Activated CD4-positive, alpha-beta T cell treated with anti-CD3 and anti-CD28 coated beads for 36 hours (primary cell): ENCODE results near the gene PPP1R8. TPM values are rescaled to one million over a fixed set of nuclear protein-coding genes. Genes with fewer than 3 reads are reported as not detected.

Source experiments
- ATAC-seq: fragments of 200-7000 bp; cut with Tn5 transposase; one replicate; pipeline ENCODE4 v1.10.0; 2021; ENCODE audit warnings: mild to moderate bottlenecking, moderate library complexity
- CTCF ChIA-PET: fragments of 350-600 bp; sonication (Branson Sonifier 250); formaldehyde crosslinking; loops from one replicate; lab custom pipeline; 2021; ENCODE audit warnings: antibody characterized with exemption; lab: Charles Lee
- POLR2A ChIA-PET: fragments of 350-600 bp; sonication (Branson Sonifier 250); formaldehyde crosslinking; loops from one replicate; lab custom pipeline; 2021; ENCODE audit warnings: antibody characterized with exemption, inconsistent platforms; lab: Charles Lee
- DNase-seq: peaks from one replicate; pipeline ENCODE4 v3.0.0-alpha.2; 2020
- H3K27ac Mint-ChIP-seq: one replicate; pipeline ENCODE4 v1.8.0; 2021; ENCODE audit warnings: mixed read lengths
- H3K27me3 Mint-ChIP-seq: one replicate; pipeline ENCODE4 v1.8.0; 2021; ENCODE audit warnings: mixed read lengths
- H3K36me3 Mint-ChIP-seq: one replicate; pipeline ENCODE4 v1.8.0; 2021; ENCODE audit warnings: low read depth, mixed read lengths
- H3K4me1 Mint-ChIP-seq: one replicate; pipeline ENCODE4 v1.8.0; 2021; ENCODE audit warnings: mixed read lengths
- H3K4me3 Mint-ChIP-seq: one replicate; pipeline ENCODE4 v1.8.0; 2021; ENCODE audit warnings: mild to moderate bottlenecking, moderate library complexity, mixed read lengths
- H3K9me3 Mint-ChIP-seq: one replicate; pipeline ENCODE4 v1.8.0; 2021; ENCODE audit warnings: low read depth, mixed read lengths
- intact Hi-C, 2 experiments: fragments of 100-400 bp; cut with DNase I in 1 of 2; cut with micrococcal nuclease in 1 of 2; formaldehyde crosslinking; loops; one replicate each; pipeline versions ENCODE4 v1.14.2 to v1.15.1; 2022 to 2024; cut with DNase I, micrococcal nuclease
- total RNA-seq, 2 experiments: library from RNA; stranded (reverse); gene quantifications; one replicate each; pipeline ENCODE4 v1.2.3, GENCODE V29; 2021

The PPP1R8 gene
- total RNA-seq, 2 experiments from 2014 or later, result 49.6 to 65.9 TPM

DNA sequence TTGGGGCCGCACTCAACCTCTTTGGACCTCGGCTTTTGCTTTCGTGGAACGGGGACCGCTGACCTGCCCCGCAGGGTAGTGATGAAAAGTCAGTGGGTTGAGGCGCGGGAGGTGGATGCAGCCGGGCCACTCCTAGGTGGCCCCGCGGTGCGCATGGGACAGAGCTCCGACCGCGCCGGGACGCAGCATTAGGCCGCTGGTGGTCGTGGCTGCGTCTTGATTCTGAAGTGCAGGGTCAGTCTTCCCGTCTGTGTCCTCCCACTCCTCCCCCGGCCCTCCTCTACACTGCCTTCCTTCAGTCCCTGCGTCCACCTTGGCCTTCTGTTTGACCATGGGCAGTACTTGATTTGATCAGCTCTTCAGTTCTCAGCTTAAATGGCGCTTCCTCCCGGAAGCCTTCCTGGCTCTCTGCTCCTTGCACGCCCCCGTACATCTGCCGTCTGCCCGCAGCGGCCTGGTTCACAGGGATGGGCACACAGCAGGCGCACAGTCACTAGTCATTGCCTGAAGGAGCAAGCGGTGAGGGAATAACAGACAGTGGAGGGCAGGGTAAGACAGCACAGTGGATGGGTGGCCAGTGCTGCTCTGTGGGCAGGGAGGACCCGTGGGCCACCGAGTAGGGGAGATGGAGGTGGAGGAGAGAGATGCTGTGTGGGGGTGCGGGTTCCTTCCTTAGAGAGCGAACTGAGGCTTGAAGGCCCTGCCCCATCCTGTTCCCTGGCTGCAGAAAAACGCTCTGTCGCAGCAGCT, 42.4 kb downstream of the PPP1R8 start:
- intact Hi-C loops, result loop anchor here in 1 of 2 experiments (1.0 kb wide), 6 partner anchors 43 to 360 kb away; partner anchors contain the start of genes DNAJC8, EYA3, FAM76A and PPP1R8
- POLR2A ChIA-PET, result no interaction called here

DNA sequence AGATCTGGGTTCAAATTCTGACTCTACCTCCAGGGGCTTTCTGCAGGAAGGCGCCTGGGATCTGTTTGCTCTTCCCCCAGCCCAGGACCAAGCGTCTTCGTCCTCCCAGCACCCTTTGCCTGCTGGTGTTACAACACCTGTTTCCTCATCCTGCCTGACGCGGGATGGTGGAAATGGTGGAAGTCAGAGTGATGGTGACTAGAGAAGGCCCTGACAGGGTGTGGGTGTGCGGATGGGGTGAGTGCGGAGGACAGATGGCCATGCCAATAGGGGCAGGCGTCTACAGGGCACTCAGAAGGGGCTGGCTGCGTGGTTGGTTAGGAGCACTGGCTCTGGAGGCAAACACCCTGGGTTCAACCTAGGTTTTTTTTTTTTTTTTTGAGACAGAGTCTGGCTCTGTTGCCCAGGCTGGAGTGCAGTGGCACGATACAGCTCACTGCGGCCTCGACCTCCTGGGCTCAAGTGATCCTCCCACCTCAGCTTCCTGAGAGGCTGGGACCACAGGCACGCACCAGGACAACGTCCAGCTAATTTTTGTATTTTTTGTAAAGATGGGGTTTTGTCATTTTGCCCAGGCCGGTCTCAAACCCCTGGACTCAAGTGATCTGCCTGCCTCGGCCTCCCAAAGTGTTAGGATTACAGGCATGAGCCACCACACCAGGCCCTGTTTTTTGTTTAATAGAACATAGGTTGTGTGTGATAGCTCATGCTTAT, 43.2 kb downstream of the PPP1R8 start:
- CTCF ChIA-PET, result interaction anchor here (0.6 kb wide), 1 partner anchor 217 kb away, joined by 3 read pairs; no protein-coding TSS in a partner anchor

More for the DNA sequence above, 42.4 kb downstream of the PPP1R8 start:
- CTCF ChIA-PET, result interaction anchor here (0.6 kb wide), 1 partner anchor 49 kb away, joined by 4 read pairs; no protein-coding TSS in a partner anchor
- ATAC-seq, result peak; percentile 34
- Mint-ChIP-seq H3K4me3 (peak overlapping the region; percentile 87), H3K27ac (peak overlapping the region; percentile 83), H3K36me3 (no peaks in the 10 kb centered on the region), H3K27me3 (no peaks in the 10 kb centered on the region), H3K4me1 (peaks cover 35% of the 10 kb centered on the region), H3K9me3 (no peaks in the 10 kb centered on the region)
- peak; percentile 66 for DNase-seq

DNA sequence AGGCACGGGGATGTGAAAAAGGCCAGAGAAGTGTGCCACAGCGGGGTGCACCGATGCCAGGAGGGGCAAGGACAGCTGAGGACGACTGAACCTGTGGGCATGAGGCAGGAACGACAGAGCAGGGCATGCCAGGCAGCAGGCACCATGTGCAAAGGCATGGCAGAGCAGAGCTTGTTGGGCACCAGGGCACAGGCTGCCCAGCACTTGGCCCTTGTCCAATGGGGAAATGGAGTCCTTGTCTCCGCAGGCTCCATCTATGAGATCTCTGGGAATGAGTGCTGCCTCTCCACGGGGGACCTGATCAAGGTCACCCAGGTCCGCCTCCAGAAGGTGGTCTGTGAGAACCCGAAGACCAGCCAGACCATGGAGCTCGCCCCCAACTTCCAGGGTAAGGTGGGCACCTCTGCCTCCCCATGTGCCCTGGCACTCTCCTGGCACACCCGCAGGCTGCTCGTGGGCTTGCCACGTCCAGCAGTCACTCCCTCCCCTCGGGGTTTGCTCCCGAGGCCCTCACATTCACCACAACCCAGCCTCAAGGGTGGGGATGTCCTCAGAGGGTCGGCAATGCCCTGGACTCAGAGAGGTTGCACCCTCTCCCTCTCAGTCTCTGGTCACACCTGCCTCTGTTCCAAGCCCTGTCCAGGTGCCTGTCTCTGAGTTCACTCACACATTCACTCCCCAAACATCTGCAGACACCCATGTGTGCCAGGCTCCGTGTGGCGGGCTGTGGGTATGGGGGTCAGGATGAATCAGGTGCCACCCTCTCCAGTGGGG, 45.9 kb downstream of the PPP1R8 start:
- POLR2A ChIA-PET, result no interaction called here
- no peak overlapping the region for H3K4me3 Mint-ChIP-seq
- no peak for DNase-seq
- ATAC-seq, result no peak
- peaks cover 1% of the 10 kb centered on the region for H3K36me3 Mint-ChIP-seq
- no peaks in the 10 kb centered on the region for H3K27me3 Mint-ChIP-seq
- no peaks in the 10 kb centered on the region for H3K9me3 Mint-ChIP-seq
- CTCF ChIA-PET, result interaction anchor here (1.1 to 1.9 kb wide), 2 partner anchors 19 to 44 kb away, joined by 4 to 5 read pairs; no protein-coding TSS in a partner anchor
- intact Hi-C loops, result no loop called here
- H3K4me1 Mint-ChIP-seq, result peaks cover 16% of the 10 kb centered on the region
- H3K27ac Mint-ChIP-seq, result no peak overlapping the region

More for the DNA sequence above, 43.2 kb downstream of the PPP1R8 start:
- DNase-seq (no peak), ATAC-seq (no peak)
- Mint-ChIP-seq H3K4me1 (peaks cover 28% of the 10 kb centered on the region), H3K36me3 (no peaks in the 10 kb centered on the region), H3K9me3 (no peaks in the 10 kb centered on the region), H3K27me3 (no peaks in the 10 kb centered on the region), H3K27ac (peak overlapping the region; percentile 30), H3K4me3 (peak overlapping the region; percentile 87)
- POLR2A ChIA-PET, result no interaction called here
- intact Hi-C loops, result no loop called here

DNA sequence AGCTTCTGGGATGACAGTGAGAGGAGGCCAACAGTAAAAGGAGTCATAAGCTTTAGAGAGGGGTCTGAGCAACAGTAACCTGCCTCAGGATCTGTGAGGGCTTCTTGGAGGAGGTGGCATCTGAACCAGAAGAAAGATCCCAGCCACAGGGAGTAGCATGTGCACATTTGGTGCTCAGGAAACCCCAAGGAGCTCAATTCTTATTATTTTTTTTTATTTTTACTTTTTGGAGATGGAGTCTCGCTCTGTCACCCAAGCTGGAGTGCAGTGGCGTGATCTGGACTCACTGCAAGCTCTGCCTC, 46.5 kb downstream of the PPP1R8 start:
- no peak overlapping the region for H3K27ac Mint-ChIP-seq

DNA sequence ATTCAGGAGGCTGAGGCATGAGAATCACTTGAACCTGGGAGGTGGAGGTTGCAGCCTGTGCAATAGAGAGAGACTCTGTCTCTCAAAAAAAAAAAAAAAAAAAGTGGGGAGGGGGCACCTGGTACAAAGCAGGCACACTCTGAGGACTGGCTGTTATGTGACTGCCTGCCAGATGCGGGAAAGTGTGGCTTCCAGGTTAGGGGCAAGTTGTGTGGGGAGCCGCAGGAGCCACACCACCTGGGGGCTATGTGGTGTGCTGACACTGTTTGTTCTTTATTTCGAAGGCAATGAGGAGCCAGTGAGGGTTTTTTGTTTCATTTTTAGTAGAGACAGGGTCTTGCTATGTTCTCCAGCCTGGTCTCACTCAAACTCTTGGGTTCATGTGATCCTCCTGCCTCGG, 47.5 kb downstream of the PPP1R8 start:
- ChIA-PET CTCF (interaction anchor here (0.7 kb wide), 1 partner anchor 186 kb away, joined by 3 read pairs; no protein-coding TSS in a partner anchor), POLR2A (no interaction called here)
- ATAC-seq (no peak), DNase-seq (no peak)
- Mint-ChIP-seq H3K9me3 (no peaks in the 10 kb centered on the region), H3K4me1 (peaks cover 14% of the 10 kb centered on the region), H3K36me3 (peaks cover 5% of the 10 kb centered on the region), H3K27ac (no peak overlapping the region), H3K4me3 (no peak overlapping the region), H3K27me3 (no peaks in the 10 kb centered on the region)
- intact Hi-C loops, result no loop called here

More for the DNA sequence above, 46.5 kb downstream of the PPP1R8 start:
- H3K4me1 Mint-ChIP-seq, result peaks cover 15% of the 10 kb centered on the region
- no peak overlapping the region for H3K4me3 Mint-ChIP-seq
- no peaks in the 10 kb centered on the region for H3K9me3 Mint-ChIP-seq
- POLR2A ChIA-PET, result interaction anchor here (0.6 kb wide), 1 partner anchor 266 kb away, joined by 3 read pairs; no protein-coding TSS in a partner anchor
- intact Hi-C loops, result no loop called here
- H3K36me3 Mint-ChIP-seq, result peaks cover 3% of the 10 kb centered on the region
- no peaks in the 10 kb centered on the region for H3K27me3 Mint-ChIP-seq
- CTCF ChIA-PET, result interaction anchor here (1.1 kb wide), 1 partner anchor 43 kb away, joined by 4 read pairs; no protein-coding TSS in a partner anchor
- no peak for ATAC-seq
- DNase-seq, result no peak

DNA sequence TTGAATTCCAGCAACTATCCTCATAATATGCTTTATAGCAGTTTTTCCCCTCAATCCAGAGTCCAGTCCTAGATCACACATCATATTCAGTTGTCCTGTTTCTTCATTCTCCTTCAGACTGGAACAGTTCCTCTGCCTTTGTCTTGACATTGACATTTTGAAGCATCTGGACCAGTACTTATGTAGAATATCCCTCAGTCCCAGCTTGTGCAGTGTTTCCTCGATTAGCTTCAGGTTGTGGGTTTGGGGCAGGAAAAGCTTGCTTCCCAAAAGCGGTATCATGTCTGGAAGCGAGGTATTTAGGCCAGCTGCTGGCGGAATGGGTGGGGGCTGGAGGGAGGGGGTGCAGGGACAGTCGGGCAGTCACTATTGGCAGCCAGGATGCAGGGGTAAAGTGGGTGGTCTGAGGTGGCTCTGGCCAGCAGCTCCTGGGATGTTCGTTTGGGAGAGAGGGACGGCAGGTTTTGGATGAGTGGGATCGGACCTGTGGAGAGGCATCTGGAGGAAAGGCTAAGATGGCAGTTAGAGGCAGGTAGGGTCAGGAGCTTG, 48.3 kb downstream of the PPP1R8 start:
- H3K27me3 Mint-ChIP-seq, result no peaks in the 10 kb centered on the region
- ATAC-seq (no peak), DNase-seq (no peak)
- H3K36me3 Mint-ChIP-seq, result peaks cover 7% of the 10 kb centered on the region
- intact Hi-C loops, result no loop called here
- no peaks in the 10 kb centered on the region for H3K9me3 Mint-ChIP-seq
- ChIA-PET CTCF (interaction anchor here (0.6 to 0.8 kb wide), 2 partner anchors 34 to 177 kb away, joined by 3 to 5 read pairs; no protein-coding TSS in a partner anchor), POLR2A (no interaction called here)
- peaks cover 6% of the 10 kb centered on the region for H3K4me1 Mint-ChIP-seq
- H3K4me3 Mint-ChIP-seq, result no peak overlapping the region
- H3K27ac Mint-ChIP-seq, result no peak overlapping the region

DNA sequence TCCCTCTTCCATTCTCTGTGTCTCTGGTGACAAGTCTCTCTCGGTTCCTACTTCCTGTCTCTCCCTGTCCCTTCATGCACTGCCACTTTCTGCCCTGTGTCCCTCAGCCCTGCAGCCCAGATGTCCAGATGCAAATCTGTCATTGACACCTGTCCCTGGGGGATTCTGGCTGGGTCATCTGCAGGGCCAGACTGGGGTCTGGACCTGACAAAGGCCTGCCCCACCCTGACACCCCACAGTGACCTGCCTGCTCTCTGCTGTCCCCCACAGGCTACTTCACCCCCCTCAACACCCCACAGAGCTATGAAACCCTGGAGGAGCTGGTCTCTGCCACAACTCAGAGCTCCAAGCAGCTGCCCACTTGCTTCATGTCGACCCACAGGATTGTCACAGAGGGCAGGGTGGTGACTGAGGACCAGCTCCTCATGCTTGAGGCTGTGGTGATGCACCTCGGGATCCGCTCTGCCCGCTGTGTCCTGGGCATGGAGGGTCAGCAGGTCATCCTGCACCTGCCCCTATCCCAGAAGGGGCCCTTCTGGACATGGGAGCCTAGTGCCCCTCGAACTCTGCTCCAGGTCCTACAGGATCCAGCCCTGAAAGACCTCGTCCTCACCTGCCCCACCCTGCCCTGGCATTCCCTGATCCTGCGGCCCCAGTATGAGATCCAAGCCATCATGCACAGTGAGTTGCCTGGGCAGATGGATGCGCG, 48.9 kb downstream of the PPP1R8 start:
- DNase-seq (no peak), ATAC-seq (no peak)
- ChIA-PET CTCF (interaction anchor here (0.6 to 0.8 kb wide), 2 partner anchors 33 to 177 kb away, joined by 3 to 5 read pairs; no protein-coding TSS in a partner anchor), POLR2A (no interaction called here)
- no peaks in the 10 kb centered on the region for H3K27me3 Mint-ChIP-seq
- H3K27ac Mint-ChIP-seq, result no peak overlapping the region
- H3K4me1 Mint-ChIP-seq, result peaks cover 13% of the 10 kb centered on the region
- intact Hi-C loops, result no loop called here
- peaks cover 14% of the 10 kb centered on the region for H3K36me3 Mint-ChIP-seq
- H3K4me3 Mint-ChIP-seq, result no peak overlapping the region
- H3K9me3 Mint-ChIP-seq, result no peaks in the 10 kb centered on the region

DNA sequence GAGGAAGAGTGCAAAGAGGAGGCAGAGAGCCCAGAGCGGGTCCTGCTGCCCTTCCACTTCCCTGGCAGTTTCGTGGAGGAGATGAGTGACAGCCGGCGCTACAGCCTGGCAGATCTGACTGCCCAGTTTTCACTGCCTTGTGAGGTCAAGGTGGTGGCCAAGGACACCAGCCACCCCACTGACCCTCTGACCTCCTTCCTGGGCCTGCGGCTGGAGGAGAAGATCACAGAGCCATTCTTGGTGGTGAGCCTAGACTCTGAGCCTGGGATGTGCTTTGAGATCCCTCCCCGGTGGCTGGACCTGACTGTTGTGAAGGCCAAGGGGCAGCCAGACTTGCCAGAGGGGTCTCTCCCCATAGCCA, 51.9 kb downstream of the PPP1R8 start:
- peaks cover 32% of the 10 kb centered on the region for H3K4me1 Mint-ChIP-seq
- ATAC-seq, result no peak
- H3K27ac Mint-ChIP-seq, result no peak overlapping the region
- CTCF ChIA-PET, result no interaction called here
- H3K9me3 Mint-ChIP-seq, result no peaks in the 10 kb centered on the region
- peaks cover 35% of the 10 kb centered on the region for H3K36me3 Mint-ChIP-seq
- H3K4me3 Mint-ChIP-seq, result no peak overlapping the region
- intact Hi-C loops, result no loop called here
- POLR2A ChIA-PET, result no interaction called here
- H3K27me3 Mint-ChIP-seq, result no peaks in the 10 kb centered on the region
- DNase-seq, result no peak

DNA sequence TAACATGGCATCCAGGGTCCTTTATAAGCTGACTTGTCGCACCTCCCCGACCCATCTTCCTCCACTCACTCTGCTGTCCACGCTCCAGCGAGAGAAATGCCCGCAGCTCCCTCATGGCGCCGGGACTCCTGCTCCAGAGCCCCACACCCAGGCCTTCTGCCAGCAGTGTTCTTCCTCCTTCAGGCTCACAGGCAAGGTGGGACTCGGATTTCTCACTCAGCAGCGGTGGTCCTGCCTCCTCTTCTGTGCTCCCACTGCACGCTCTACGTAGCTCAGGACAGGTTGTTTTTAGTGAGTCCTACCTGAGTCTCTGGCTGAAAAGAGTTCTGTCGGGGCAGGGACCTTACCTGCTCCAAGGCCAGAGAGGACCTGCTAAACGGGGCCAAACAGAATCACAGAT, 53.0 kb downstream of the PPP1R8 start:
- Mint-ChIP-seq H3K27me3 (no peaks in the 10 kb centered on the region), H3K27ac (no peak overlapping the region), H3K4me1 (peaks cover 36% of the 10 kb centered on the region), H3K4me3 (no peak overlapping the region), H3K36me3 (peaks cover 38% of the 10 kb centered on the region), H3K9me3 (no peaks in the 10 kb centered on the region)
- ChIA-PET CTCF (no interaction called here), POLR2A (no interaction called here)
- DNase-seq, result no peak
- no peak for ATAC-seq
- intact Hi-C loops, result no loop called here

DNA sequence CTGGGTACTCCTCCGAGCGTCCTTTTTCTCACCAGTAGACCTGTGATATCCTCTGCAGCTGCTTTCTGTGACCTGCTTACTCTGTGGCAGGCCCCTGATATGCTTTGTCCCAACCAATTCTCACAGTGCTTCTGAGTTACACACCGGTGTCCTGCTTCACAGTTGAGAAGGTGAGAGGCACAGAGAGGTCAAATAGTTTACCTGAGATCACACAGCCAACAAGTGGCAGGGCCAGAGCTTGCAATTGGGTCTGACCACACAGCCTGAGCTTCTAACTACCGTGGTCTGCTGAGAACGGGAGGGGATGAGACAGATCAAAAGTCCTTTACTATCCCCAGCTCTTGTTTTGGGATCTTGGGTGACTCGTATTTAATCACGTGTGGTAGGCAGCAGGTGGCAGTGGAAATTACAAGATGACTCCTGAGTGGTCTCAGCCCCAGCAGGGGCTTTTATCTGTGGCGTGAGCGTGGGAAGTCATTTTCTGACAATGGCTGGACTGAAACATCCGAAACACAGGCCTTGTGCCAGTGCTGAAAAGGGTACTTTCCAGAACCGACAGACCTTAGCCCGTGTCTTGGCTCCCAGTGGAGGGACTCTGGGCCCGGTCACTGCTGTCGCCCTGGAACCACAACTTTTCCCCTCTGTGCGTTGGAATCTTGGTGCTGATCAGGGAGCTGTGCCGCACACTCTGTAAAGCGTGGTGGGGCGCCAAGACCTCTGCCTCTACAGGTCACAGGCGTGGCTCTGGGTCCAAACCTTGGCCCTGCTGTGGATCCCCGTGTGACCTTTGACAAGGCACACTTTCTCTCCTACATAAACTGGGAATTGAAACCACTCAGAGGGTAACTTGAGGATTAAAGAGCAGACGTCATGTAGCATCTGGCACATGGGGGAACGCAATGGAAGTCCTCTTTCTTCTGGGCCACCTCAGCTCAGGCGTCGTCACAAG, 53.7 kb downstream of the PPP1R8 start:
- H3K4me1 Mint-ChIP-seq, result peaks cover 39% of the 10 kb centered on the region
- intact Hi-C loops, result no loop called here
- DNase-seq (no peak), ATAC-seq (no peak)
- H3K27me3 Mint-ChIP-seq, result no peaks in the 10 kb centered on the region
- H3K9me3 Mint-ChIP-seq, result no peaks in the 10 kb centered on the region
- H3K27ac Mint-ChIP-seq, result peak overlapping the region; percentile 58
- H3K4me3 Mint-ChIP-seq, result no peak overlapping the region
- ChIA-PET CTCF (interaction anchor here (0.5 kb wide), 1 partner anchor 18 kb away, joined by 5 read pairs; no protein-coding TSS in a partner anchor), POLR2A (no interaction called here)
- peaks cover 43% of the 10 kb centered on the region for H3K36me3 Mint-ChIP-seq
